Measurements from ENCODE around the gene BCL7C. TPM values are rescaled to one million over a fixed set of nuclear protein-coding genes. Genes with fewer than 3 reads are reported as not detected.

BCL7C gene
- total RNA-seq, 1 experiment from 2014 or later, result 28.2 TPM

DNA sequence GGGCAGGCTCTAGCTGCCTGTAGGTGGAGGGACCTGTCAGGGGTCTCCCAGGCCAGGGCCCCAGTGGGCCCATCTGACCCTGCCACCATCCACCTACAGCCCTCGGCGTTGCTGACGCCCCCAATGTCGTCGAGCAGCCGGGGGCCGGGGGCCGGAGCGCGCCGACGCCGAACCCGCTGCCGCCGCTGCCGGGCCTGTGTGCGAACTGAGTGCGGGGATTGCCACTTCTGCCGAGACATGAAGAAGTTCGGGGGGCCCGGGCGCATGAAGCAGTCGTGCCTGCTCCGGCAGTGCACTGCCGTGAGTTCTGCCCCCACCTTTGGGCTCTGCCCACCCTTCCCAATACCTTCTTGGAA, 31.7 kb upstream of the BCL7C start:
- Histone ChIP-seq H3K27ac (ENCODE audit: low read depth, low read length, poor library complexity, severe bottlenecking) (no peak overlapping the region), H3K36me3 (ENCODE audit: insufficient read depth, low read length, poor library complexity, severe bottlenecking) (peaks cover 9% of the 10 kb centered on the region), H3K4me3 (ENCODE audit: low read depth, low read length, poor library complexity, severe bottlenecking) (no peak overlapping the region), H3K27me3 (replicated peaks; ENCODE audit: insufficient read depth, low read depth, low read length, poor library complexity) (no peaks in the 10 kb centered on the region), H3K9me3 (ENCODE audit: low read depth, low read length, poor library complexity, severe bottlenecking) (no peaks in the 10 kb centered on the region), H3K4me1 (ENCODE audit: insufficient read depth, low read length, poor library complexity, severe bottlenecking) (peaks cover 14% of the 10 kb centered on the region)
- TF ChIP-seq EZH2 (IDR thresholded peaks at IDR 0.05; ENCODE audit: borderline replicate concordance, low read depth, low read length, poor library complexity, severe bottlenecking), result no peak
- TF ChIP-seq, protein P1, sequence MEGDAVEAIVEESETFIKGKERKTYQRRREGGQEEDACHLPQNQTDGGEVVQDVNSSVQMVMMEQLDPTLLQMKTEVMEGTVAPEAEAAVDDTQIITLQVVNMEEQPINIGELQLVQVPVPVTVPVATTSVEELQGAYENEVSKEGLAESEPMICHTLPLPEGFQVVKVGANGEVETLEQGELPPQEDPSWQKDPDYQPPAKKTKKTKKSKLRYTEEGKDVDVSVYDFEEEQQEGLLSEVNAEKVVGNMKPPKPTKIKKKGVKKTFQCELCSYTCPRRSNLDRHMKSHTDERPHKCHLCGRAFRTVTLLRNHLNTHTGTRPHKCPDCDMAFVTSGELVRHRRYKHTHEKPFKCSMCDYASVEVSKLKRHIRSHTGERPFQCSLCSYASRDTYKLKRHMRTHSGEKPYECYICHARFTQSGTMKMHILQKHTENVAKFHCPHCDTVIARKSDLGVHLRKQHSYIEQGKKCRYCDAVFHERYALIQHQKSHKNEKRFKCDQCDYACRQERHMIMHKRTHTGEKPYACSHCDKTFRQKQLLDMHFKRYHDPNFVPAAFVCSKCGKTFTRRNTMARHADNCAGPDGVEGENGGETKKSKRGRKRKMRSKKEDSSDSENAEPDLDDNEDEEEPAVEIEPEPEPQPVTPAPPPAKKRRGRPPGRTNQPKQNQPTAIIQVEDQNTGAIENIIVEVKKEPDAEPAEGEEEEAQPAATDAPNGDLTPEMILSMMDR (conservative IDR thresholded peaks at IDR 0.05; ENCODE audit: low read depth, low read length), result no peak
- BruUV-seq (replicated peaks), result no TSS peak
- intact Hi-C loops (cut with micrococcal nuclease; ENCODE audit: unreplicated experiment), result no loop called here
- POLR2A ChIA-PET (ENCODE audit: low non-redundant PET), result no interaction called here
- DNase-seq (ENCODE audit: low spot score), result no peak
- CTCF ChIA-PET, result no interaction called here

DNA sequence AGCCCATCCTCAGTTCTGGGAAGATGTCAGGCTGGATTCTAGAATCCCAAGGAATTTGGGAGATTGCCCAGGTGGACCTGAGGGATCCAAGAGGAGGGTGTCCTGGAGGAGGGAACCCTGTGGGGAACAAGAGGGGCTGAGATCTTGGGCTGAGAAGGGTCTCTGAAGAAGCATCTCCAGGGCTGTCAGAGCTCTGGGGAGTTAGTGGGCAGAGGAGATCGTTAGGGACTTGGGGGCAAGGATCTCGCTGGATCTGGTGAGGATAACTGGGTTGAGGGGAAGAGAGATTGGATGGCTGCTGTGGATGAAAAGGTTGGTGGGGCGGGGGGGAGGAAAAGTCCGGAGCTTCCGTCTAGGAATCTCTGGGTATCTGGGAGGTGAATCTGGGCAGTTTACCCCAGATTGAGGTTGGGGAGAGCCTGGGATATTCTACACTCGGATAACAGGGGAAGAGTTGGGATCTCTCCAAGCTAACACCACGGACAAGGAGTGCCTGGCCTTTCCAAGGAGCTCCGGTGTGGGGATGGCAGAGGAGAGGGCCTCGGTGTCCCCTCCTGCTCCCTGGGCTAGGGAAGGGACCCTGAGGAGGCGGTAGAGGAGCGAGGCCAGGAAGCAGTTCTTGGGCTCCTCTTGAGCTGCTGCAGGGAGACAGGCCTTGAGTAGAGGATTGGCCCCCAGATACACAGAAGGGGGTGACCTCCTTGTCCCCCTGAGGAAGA, 31.2 kb upstream of the BCL7C start:
- CTCF ChIA-PET, result no interaction called here
- BruUV-seq (replicated peaks), result TSS peak; percentile 23
- Histone ChIP-seq H3K27ac (ENCODE audit: low read depth, low read length, poor library complexity, severe bottlenecking) (peak overlapping the region; percentile 93), H3K4me3 (ENCODE audit: low read depth, low read length, poor library complexity, severe bottlenecking) (peak overlapping the region; percentile 64), H3K9me3 (ENCODE audit: low read depth, low read length, poor library complexity, severe bottlenecking) (no peaks in the 10 kb centered on the region), H3K36me3 (ENCODE audit: insufficient read depth, low read length, poor library complexity, severe bottlenecking) (peaks cover 3% of the 10 kb centered on the region), H3K27me3 (replicated peaks; ENCODE audit: insufficient read depth, low read depth, low read length, poor library complexity) (no peaks in the 10 kb centered on the region), H3K4me1 (ENCODE audit: insufficient read depth, low read length, poor library complexity, severe bottlenecking) (peaks cover 14% of the 10 kb centered on the region)
- POLR2A ChIA-PET (ENCODE audit: low non-redundant PET), result no interaction called here
- intact Hi-C loops (cut with micrococcal nuclease; ENCODE audit: unreplicated experiment), result loop anchor here (5.0 kb wide), 2 partner anchors 148 to 178 kb away; partner anchors contain the start of gene PHKG2
- DNase-seq (ENCODE audit: low spot score), result no peak
- TF ChIP-seq EZH2 (IDR thresholded peaks at IDR 0.05; ENCODE audit: borderline replicate concordance, low read depth, low read length, poor library complexity, severe bottlenecking), result no peak

DNA sequence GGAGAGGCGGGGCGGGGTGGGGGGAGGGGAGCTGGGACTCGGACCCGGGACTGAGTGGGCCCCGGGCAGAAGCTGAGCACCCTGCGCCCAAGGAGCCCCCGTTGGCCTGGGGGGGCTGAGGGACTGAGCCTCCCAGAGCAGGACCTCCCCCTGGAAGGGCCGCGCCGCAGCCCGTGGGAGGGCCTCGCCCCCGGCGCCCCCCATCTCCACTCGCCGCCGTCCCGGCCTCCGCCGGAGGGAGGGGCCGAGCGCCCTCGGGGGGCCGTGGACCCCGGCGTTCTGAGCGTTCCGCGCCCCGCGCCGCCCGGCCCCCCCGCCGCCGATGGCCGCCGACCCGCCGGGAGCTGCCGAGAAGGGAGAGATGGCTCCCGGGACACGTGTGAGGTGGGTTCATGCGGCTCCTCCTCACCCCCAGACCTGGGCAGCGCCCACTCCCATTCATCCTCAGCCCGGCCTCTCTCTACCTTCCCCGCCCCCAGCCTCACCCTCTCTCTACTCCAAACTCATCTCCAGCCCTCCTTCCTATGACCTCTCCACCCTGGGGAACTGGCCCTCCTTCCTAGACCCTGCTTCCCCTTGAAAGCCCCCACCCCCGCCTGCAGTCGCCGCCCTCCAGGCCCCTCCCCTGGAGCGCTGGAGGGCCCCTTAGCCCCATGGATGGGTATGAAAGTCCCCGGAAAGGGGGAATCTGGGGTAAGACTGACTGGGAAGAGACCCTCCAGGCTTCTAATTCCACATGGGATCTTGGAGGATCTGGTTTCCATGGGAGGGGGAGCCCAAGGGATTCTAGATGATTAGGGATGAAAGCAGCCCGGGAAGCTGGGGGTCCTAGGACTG, 30.4 kb upstream of the BCL7C start:
- no TSS peak for BruUV-seq (replicated peaks)
- peak overlapping the region; percentile 93 for H3K27ac ChIP-seq (ENCODE audit: low read depth, low read length, poor library complexity, severe bottlenecking)
- ChIA-PET POLR2A (ENCODE audit: low non-redundant PET) (interaction anchor here (0.7 kb wide), 1 partner anchor 363 kb away, joined by 9 read pairs; no protein-coding TSS in a partner anchor), CTCF (interaction anchor here (0.6 kb wide), 2 partner anchors 14 to 232 kb away, joined by 3 to 9 read pairs; no protein-coding TSS in a partner anchor)
- intact Hi-C loops (cut with micrococcal nuclease; ENCODE audit: unreplicated experiment), result loop anchor here (5.0 kb wide), 2 partner anchors 147 to 177 kb away; partner anchors contain the start of gene PHKG2
- TF ChIP-seq, protein P1 (conservative IDR thresholded peaks at IDR 0.05; ENCODE audit: low read depth, low read length), result no peak
- peaks cover 14% of the 10 kb centered on the region for H3K4me1 ChIP-seq (ENCODE audit: insufficient read depth, low read length, poor library complexity, severe bottlenecking)
- H3K4me3 ChIP-seq (ENCODE audit: low read depth, low read length, poor library complexity, severe bottlenecking), result peak overlapping the region; percentile 64
- H3K27me3 ChIP-seq (replicated peaks; ENCODE audit: insufficient read depth, low read depth, low read length, poor library complexity), result no peaks in the 10 kb centered on the region
- no peak for DNase-seq (ENCODE audit: low spot score)
- no peaks in the 10 kb centered on the region for H3K9me3 ChIP-seq (ENCODE audit: low read depth, low read length, poor library complexity, severe bottlenecking)
- no peaks in the 10 kb centered on the region for H3K36me3 ChIP-seq (ENCODE audit: insufficient read depth, low read length, poor library complexity, severe bottlenecking)
